ENCODE data around the gene OPN1SW.

The OPN1SW gene

GRCh38 chr7:128781126-128781525 is 5.5 kb upstream of the OPN1SW start:
- Histone ChIP-seq H3K9me3 (ENCODE audit: control insufficient read depth, insufficient read depth, low read length) (no peaks in the 10 kb centered on the region; the same call in 1 of the 2 replicates), H3K4me3 (ENCODE audit: low read depth, low read length) (no peak overlapping the region), H3K36me3 (ENCODE audit: control insufficient read depth, insufficient read depth, low read length) (no peaks in the 10 kb centered on the region), H3K27ac (ENCODE audit: low read depth, low read length) (no peak overlapping the region), H3K4me1 (ENCODE audit: control insufficient read depth, insufficient read depth, low read length) (peaks cover 9% of the 10 kb centered on the region), H3K27me3 (ENCODE audit: control insufficient read depth, insufficient read depth, low read length) (no peaks in the 10 kb centered on the region), H3K9ac (ENCODE audit: low read depth, low read length) (no peak overlapping the region)

GRCh38 chr7:128778946-128779345 is 3.4 kb upstream of the OPN1SW start:
- Histone ChIP-seq H3K36me3 (ENCODE audit: control insufficient read depth, insufficient read depth, low read length) (no peaks in the 10 kb centered on the region), H3K4me3 (ENCODE audit: low read depth, low read length) (no peak overlapping the region), H3K4me1 (ENCODE audit: control insufficient read depth, insufficient read depth, low read length) (peaks cover 9% of the 10 kb centered on the region), H3K9ac (ENCODE audit: low read depth, low read length) (no peak overlapping the region), H3K9me3 (ENCODE audit: control insufficient read depth, insufficient read depth, low read length) (no peaks in the 10 kb centered on the region; the same call in 1 of the 2 replicates), H3K27me3 (ENCODE audit: control insufficient read depth, insufficient read depth, low read length) (no peaks in the 10 kb centered on the region), H3K27ac (ENCODE audit: low read depth, low read length) (no peak overlapping the region)

DNA sequence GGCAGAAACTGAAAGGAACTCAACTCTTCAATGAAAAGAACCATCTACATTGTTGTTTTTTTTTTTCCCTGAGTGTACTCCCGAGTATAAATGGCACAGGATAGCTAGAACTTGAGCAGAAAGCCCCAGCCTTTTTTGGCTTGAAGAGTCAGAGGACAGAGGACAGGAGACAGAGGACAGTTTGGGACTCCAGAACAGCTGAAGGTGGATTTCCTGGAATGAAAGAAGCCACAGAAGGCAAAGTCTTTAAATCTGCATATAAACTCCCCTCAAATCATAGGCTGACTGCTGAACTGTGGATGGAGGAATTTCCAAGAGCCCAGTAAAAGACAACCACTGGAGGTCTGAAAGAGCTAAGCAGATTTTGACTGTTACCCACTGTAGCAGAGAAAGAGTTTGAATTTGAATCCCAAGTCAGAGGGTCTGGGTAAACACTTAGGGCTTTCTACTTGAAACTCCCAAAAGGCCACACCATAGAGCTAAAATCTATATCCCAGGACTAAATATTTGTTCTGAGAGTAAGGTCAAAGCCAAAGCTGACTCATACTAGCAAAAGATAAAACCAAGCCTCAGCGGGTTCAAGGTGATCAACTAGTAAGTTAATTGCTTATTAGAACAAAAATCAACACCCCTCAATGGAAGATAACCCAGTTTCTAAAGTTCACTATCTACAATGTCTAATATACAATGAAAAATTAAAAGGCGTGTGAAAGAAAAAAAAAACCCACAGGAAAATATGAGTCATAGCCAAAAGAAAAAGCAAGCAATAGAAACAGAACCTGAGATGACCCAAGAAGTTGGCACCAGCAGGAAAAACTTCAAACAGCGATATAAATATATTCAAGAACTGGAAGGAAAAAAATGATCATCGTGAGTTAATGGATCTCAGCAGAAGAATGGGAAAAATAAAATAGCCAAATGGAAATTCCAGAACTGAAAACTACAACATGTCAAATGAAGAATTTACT is 1.8 kb upstream of the OPN1SW start:
- Histone ChIP-seq H3K27me3 (ENCODE audit: control insufficient read depth, insufficient read depth, low read length) (no peaks in the 10 kb centered on the region), H3K4me1 (ENCODE audit: control insufficient read depth, insufficient read depth, low read length) (peaks cover 5% of the 10 kb centered on the region; the same call in 1 of the 2 replicates), H3K9ac (ENCODE audit: low read depth, low read length) (no peak overlapping the region), H3K27ac (ENCODE audit: low read depth, low read length) (no peak overlapping the region), H3K36me3 (ENCODE audit: control insufficient read depth, insufficient read depth, low read length) (peaks cover 6% of the 10 kb centered on the region), H3K4me3 (ENCODE audit: low read depth, low read length) (no peak overlapping the region), H3K9me3 (ENCODE audit: control insufficient read depth, insufficient read depth, low read length) (no peaks in the 10 kb centered on the region; the same call in 1 of the 2 replicates)

DNA sequence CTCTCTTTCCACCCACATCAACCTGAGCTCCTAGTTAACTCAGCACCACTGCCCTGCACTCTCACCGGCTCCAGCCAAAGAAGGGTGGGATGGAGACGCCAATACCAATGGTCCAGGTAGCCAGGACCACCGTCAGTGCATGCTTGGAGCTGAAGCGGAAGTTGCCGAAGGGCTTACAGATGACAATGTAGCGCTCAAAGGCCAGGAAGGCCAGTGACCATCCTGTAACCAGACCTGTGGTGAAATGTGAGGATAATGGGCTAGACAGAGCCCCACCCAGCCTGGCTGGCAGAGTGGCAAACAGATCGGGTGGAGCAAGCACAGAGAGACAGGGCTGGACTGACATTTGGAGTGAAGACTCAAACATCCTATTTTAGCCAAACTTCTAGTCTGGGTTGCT is 673 bp downstream of the OPN1SW start:
- no peaks in the 10 kb centered on the region for H3K4me1 ChIP-seq (ENCODE audit: control insufficient read depth, insufficient read depth, low read length)
- H3K36me3 ChIP-seq (ENCODE audit: control insufficient read depth, insufficient read depth, low read length): peaks cover 31% of the 10 kb centered on the region
- no peaks in the 10 kb centered on the region; the same call in 1 of the 2 replicates for H3K9me3 ChIP-seq (ENCODE audit: control insufficient read depth, insufficient read depth, low read length)
- no peak overlapping the region for H3K9ac ChIP-seq (ENCODE audit: low read depth, low read length)
- H3K27me3 ChIP-seq (ENCODE audit: control insufficient read depth, insufficient read depth, low read length): no peaks in the 10 kb centered on the region
- H3K4me3 ChIP-seq (ENCODE audit: low read depth, low read length): no peak overlapping the region
- H3K27ac ChIP-seq (ENCODE audit: low read depth, low read length): no peak overlapping the region

DNA sequence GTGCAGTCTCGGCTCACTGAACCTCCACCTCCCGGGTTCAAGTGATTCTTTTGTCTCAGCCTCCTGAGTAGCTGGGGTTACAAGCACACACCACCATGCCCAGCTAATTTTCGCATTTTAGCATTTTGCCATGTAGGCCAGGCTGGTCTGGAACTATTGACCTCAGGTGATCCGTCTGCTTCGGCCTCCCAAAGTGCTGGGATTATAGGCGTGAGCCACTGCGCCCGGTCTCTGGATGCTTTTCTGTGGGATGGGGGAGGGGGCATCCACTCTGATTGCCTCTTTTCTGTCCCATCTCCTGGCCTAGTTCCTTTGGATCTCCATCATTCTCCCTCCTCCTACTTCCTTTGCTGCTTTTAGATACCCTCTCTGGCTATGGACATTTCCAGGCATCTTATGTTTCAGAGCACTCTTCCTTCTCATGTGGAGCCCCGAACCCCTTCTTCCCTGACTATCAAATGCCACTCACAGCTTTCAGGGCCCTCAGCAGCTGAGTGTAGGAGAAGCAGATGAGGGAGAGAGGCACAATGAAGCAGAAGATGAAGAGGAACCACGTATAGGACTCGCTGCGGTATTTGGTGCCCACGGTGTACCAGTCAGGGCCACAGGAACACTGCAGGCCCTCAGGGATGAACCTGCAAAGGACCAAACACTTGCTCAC is 1.4 kb downstream of the OPN1SW start:
- Histone ChIP-seq H3K4me1 (ENCODE audit: control insufficient read depth, insufficient read depth, low read length) (no peaks in the 10 kb centered on the region), H3K27ac (ENCODE audit: low read depth, low read length) (no peak overlapping the region)

DNA sequence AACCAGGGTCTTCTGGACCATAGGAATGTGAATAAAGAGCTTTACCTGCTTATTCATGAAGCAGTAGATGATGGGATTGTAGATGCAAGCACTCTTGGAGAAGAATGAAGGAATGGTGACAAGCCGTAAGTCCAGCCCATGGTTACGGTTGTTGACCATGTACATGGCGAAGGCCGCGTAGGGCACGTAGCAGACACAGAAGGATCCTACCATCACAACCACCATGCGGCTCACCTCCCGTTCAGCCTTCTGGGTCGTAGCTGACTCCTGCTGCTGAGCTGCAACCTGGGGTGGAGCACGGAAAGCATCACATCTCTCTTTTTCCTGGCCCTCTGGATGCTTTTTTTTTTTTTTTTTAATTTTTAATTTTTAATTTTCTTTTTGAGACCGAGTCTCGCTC is 2.0 kb downstream of the OPN1SW start:
- Histone ChIP-seq H3K36me3 (ENCODE audit: control insufficient read depth, insufficient read depth, low read length) (peaks cover 43% of the 10 kb centered on the region), H3K9ac (ENCODE audit: low read depth, low read length) (no peak overlapping the region), H3K4me1 (ENCODE audit: control insufficient read depth, insufficient read depth, low read length) (no peaks in the 10 kb centered on the region), H3K9me3 (ENCODE audit: control insufficient read depth, insufficient read depth, low read length) (no peaks in the 10 kb centered on the region; the same call in 1 of the 2 replicates), H3K27ac (ENCODE audit: low read depth, low read length) (no peak overlapping the region), H3K27me3 (ENCODE audit: control insufficient read depth, insufficient read depth, low read length) (no peaks in the 10 kb centered on the region), H3K4me3 (ENCODE audit: low read depth, low read length) (no peak overlapping the region)

More for the DNA sequence above, 1.4 kb downstream of the OPN1SW start:
- Histone ChIP-seq H3K4me3 (ENCODE audit: low read depth, low read length) (no peak overlapping the region), H3K9ac (ENCODE audit: low read depth, low read length) (no peak overlapping the region), H3K36me3 (ENCODE audit: control insufficient read depth, insufficient read depth, low read length) (peaks cover 38% of the 10 kb centered on the region), H3K27me3 (ENCODE audit: control insufficient read depth, insufficient read depth, low read length) (no peaks in the 10 kb centered on the region), H3K9me3 (ENCODE audit: control insufficient read depth, insufficient read depth, low read length) (no peaks in the 10 kb centered on the region; the same call in 1 of the 2 replicates)

DNA sequence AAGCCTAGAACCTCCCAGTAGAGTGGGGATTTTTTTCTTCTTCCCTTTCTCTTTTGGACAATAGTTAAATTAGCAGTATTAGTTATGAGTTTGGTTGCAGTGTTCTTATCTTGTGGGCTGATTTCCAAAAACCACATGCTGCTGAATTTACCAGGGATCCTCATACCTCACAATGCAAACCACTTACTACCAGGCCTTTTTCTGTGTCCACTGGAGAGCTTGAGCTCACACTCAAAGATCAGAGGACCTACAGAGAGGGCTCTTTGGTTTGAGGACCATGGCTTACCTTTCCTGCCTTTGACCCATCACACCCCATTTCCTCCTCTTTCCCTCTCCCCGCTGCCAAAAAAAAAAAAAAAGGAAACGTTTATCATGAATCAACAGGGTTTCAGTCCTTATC is 5.4 kb downstream of the OPN1SW start:
- H3K4me1 ChIP-seq (ENCODE audit: control insufficient read depth, insufficient read depth, low read length): no peaks in the 10 kb centered on the region
- H3K36me3 ChIP-seq (ENCODE audit: control insufficient read depth, insufficient read depth, low read length): peaks cover 71% of the 10 kb centered on the region
- no peaks in the 10 kb centered on the region for H3K27me3 ChIP-seq (ENCODE audit: control insufficient read depth, insufficient read depth, low read length)
- no peak overlapping the region for H3K27ac ChIP-seq (ENCODE audit: low read depth, low read length)
- H3K9ac ChIP-seq (ENCODE audit: low read depth, low read length): no peak overlapping the region
- no peaks in the 10 kb centered on the region for H3K9me3 ChIP-seq (ENCODE audit: control insufficient read depth, insufficient read depth, low read length)
- H3K4me3 ChIP-seq (ENCODE audit: low read depth, low read length): no peak overlapping the region

DNA sequence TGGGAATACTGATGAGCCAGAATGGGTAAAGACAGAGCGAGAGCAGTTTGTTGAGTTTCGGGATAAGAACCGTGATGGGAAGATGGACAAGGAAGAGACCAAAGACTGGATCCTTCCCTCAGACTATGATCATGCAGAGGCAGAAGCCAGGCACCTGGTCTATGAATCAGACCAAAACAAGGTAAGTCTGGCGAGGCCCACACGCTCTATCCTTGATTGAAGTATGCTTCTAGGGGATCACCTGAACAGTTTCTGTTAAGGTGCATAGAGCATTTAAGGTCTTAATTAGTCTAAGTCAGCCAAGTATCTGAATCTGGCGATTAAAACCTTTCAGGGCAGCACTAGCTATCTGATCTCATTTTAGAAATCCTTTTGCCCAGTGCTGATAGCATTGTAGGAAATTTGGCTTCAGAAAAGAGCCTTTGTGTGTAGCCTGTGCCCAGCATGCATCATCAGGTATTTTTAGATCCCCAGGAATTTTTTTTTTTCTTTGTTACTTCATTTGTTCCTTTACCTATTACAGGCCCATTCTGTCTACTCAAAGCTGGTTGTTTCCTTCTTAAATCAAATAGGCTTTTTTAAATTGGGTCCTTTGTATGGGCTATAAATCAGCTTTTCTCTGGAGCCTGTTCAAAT is 8.0 kb downstream of the OPN1SW start:
- Histone ChIP-seq H3K4me1 (ENCODE audit: control insufficient read depth, insufficient read depth, low read length) (no peaks in the 10 kb centered on the region), H3K4me3 (ENCODE audit: low read depth, low read length) (no peak overlapping the region), H3K9me3 (ENCODE audit: control insufficient read depth, insufficient read depth, low read length) (no peaks in the 10 kb centered on the region), H3K36me3 (ENCODE audit: control insufficient read depth, insufficient read depth, low read length) (peaks cover 91% of the 10 kb centered on the region), H3K27me3 (ENCODE audit: control insufficient read depth, insufficient read depth, low read length) (no peaks in the 10 kb centered on the region), H3K9ac (ENCODE audit: low read depth, low read length) (no peak overlapping the region), H3K27ac (ENCODE audit: low read depth, low read length) (no peak overlapping the region)

GRCh38 chr7:128763541-128763940 is 12.1 kb downstream of the OPN1SW start:
- Histone ChIP-seq H3K27me3 (ENCODE audit: control insufficient read depth, insufficient read depth, low read length) (no peaks in the 10 kb centered on the region), H3K36me3 (ENCODE audit: control insufficient read depth, insufficient read depth, low read length) (peaks cover 87% of the 10 kb centered on the region)

DNA sequence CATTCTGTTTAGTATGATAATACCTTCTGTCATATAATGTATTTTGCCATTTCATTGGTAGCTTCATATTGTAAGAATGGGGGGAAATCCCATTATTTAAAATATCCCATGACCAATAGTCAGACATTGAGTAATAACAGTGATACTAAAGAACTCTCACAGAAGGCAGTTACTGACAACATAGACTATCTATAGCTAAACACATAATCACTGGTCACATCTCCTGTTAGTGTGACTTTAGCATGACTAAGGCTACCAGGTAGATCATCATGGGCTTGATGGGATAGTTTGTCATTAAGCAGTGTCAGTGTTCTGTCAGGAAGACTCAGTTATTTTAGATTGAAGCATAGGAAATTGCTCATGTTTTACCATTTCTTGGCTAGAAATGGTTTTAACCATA is 16.4 kb downstream of the OPN1SW start:
- no peaks in the 10 kb centered on the region for H3K27me3 ChIP-seq (ENCODE audit: control insufficient read depth, insufficient read depth, low read length)
- H3K9ac ChIP-seq (ENCODE audit: low read depth, low read length): no peak overlapping the region
- no peaks in the 10 kb centered on the region for H3K9me3 ChIP-seq (ENCODE audit: control insufficient read depth, insufficient read depth, low read length)
- H3K4me1 ChIP-seq (ENCODE audit: control insufficient read depth, insufficient read depth, low read length): no peaks in the 10 kb centered on the region
- H3K27ac ChIP-seq (ENCODE audit: low read depth, low read length): no peak overlapping the region
- H3K4me3 ChIP-seq (ENCODE audit: low read depth, low read length): no peak overlapping the region
- H3K36me3 ChIP-seq (ENCODE audit: control insufficient read depth, insufficient read depth, low read length): peaks cover 92% of the 10 kb centered on the region

More at GRCh38 chr7:128763541-128763940, 12.1 kb downstream of the OPN1SW start:
- Histone ChIP-seq H3K4me1 (ENCODE audit: control insufficient read depth, insufficient read depth, low read length) (no peaks in the 10 kb centered on the region), H3K9ac (ENCODE audit: low read depth, low read length) (no peak overlapping the region), H3K4me3 (ENCODE audit: low read depth, low read length) (no peak overlapping the region), H3K9me3 (ENCODE audit: control insufficient read depth, insufficient read depth, low read length) (no peaks in the 10 kb centered on the region), H3K27ac (ENCODE audit: low read depth, low read length) (no peak overlapping the region)

Measured in HUES48 (cell line).